Osteocyte (in vitro differentiated cells): ENCODE measurements around the gene CELF5. TPM values are rescaled to one million over a fixed set of nuclear protein-coding genes. Genes with fewer than 3 reads are reported as not detected.

Source experiments
- DNase-seq: peaks from one replicate; pipeline ENCODE4 v3.0.0; 2021; ENCODE audit warnings: mixed read lengths; ENCODE audit not compliant: unreplicated experiment; ENCODE audit errors: extremely low spot score
- H3K27ac Mint-ChIP-seq: one replicate; pipeline ENCODE4 v1.8.0; 2021; ENCODE audit warnings: mild to moderate bottlenecking, mixed read lengths; ENCODE audit not compliant: unreplicated experiment
- H3K27me3 Mint-ChIP-seq: one replicate; pipeline ENCODE4 v1.8.0; 2021; ENCODE audit warnings: mixed read lengths; ENCODE audit not compliant: unreplicated experiment
- H3K36me3 Mint-ChIP-seq: one replicate; pipeline ENCODE4 v1.8.0; 2021; ENCODE audit warnings: mixed read lengths; ENCODE audit not compliant: unreplicated experiment
- H3K4me1 Mint-ChIP-seq: one replicate; pipeline ENCODE4 v1.8.0; 2021; ENCODE audit warnings: mixed read lengths; ENCODE audit not compliant: unreplicated experiment
- H3K4me3 Mint-ChIP-seq: one replicate; pipeline ENCODE4 v1.8.0; 2021; ENCODE audit warnings: mild to moderate bottlenecking, moderate library complexity, mixed read lengths; ENCODE audit not compliant: unreplicated experiment
- H3K9me3 Mint-ChIP-seq: one replicate; pipeline ENCODE4 v1.8.0; 2021; ENCODE audit warnings: mixed read lengths; ENCODE audit not compliant: unreplicated experiment
- total RNA-seq: library from RNA; stranded (reverse); gene quantifications from 2 replicates; pipeline ENCODE4 v1.2.1, GENCODE V29; 2021
- TF ChIP-seq, protein P1 (sequence below): fragments of 200-600 bp; sonication (generic); IDR thresholded peaks from 2 replicates; pipeline ENCODE4 v1.5.0; 2021; ENCODE audit warnings: antibody characterized with exemption, mild to moderate bottlenecking, moderate library complexity

CELF5 gene
- total RNA-seq, 1 donor from 2014 or later = 0.16 TPM

DNA sequence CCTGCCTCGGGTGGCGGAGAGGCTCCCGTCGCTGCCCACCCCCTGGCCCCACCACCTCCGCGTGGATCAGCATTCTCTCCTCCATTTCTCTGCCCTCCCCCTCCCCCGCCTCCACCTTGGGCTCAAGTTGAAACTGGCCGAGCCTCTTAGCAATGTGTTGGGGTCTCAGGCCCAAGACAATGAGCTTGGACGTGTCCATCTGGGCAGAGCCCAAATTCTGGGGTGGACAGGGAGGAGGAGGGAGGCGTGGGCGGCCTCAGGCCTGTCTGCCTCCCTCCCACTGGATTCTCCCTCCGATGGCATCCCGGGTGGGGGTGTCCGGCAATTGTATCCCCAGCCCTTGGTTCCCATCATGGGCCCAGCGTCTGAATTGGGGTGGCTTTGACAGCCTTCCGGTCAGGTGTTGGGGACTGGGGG lies 1.2 kb downstream of the CELF5 start:
- no peaks in the 10 kb centered on the region for H3K36me3 Mint-ChIP-seq
- no peaks in the 10 kb centered on the region for H3K4me1 Mint-ChIP-seq
- H3K27ac Mint-ChIP-seq = no peak overlapping the region
- no peaks in the 10 kb centered on the region for H3K9me3 Mint-ChIP-seq
- no peak for DNase-seq
- TF ChIP-seq, protein P1, sequence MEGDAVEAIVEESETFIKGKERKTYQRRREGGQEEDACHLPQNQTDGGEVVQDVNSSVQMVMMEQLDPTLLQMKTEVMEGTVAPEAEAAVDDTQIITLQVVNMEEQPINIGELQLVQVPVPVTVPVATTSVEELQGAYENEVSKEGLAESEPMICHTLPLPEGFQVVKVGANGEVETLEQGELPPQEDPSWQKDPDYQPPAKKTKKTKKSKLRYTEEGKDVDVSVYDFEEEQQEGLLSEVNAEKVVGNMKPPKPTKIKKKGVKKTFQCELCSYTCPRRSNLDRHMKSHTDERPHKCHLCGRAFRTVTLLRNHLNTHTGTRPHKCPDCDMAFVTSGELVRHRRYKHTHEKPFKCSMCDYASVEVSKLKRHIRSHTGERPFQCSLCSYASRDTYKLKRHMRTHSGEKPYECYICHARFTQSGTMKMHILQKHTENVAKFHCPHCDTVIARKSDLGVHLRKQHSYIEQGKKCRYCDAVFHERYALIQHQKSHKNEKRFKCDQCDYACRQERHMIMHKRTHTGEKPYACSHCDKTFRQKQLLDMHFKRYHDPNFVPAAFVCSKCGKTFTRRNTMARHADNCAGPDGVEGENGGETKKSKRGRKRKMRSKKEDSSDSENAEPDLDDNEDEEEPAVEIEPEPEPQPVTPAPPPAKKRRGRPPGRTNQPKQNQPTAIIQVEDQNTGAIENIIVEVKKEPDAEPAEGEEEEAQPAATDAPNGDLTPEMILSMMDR = no peak
- peaks cover 22% of the 10 kb centered on the region for H3K27me3 Mint-ChIP-seq
- no peak overlapping the region for H3K4me3 Mint-ChIP-seq

DNA sequence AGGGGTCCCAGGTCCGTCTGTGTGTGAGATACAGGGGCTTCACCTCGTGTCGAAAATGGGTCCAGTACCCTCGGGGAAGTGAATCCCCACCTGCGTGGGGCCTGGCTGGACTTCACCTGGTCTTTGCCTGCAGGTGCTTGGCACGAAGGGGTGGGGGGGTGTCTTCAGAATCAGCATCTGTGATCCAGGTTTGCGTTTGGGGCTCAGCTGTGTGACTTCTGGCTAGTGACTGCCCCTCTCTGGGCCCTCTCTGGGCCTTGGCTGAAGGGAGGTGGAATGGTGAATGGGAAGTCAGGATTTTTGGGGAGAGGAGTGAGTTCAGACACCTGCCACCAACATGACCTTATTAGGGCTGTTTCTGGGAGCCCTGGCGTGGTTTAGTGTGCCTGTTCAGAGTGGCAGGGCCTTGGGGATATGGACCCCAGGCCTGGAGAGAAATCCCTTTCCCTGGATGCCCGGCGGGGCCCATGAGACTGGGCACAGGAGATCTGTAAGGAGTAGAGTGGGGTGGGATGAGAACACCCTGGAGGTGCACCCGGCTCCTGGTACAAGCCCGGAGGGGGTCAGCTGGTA lies 2.7 kb downstream of the CELF5 start:
- no peaks in the 10 kb centered on the region for H3K9me3 Mint-ChIP-seq
- H3K27ac Mint-ChIP-seq = no peak overlapping the region
- DNase-seq = no peak
- H3K4me1 Mint-ChIP-seq = no peaks in the 10 kb centered on the region
- no peak overlapping the region for H3K4me3 Mint-ChIP-seq
- H3K27me3 Mint-ChIP-seq = peaks cover 22% of the 10 kb centered on the region
- TF ChIP-seq, protein P1 = no peak
- no peaks in the 10 kb centered on the region for H3K36me3 Mint-ChIP-seq

DNA sequence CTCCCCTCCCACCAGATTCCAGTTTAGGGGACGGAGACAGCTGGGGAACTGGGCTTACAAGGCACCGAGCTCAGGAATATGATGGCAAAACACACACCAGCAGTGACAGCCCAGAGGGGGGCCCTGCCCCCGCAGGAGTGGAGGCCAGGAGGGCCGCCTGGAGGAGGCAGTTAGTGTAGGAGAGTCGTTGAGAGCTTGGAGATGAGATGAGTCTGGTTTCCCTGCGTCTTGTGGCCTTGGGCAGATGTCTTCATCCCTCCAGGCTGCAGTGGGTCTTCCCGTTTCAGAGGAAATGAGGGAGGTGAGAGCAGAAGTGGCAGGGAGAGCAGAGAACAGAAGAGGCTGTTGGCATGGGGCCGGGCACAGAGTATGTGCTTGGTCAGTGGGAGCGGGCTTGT lies 4.9 kb downstream of the CELF5 start:
- no peak for DNase-seq
- H3K27ac Mint-ChIP-seq = no peak overlapping the region
- no peaks in the 10 kb centered on the region for H3K9me3 Mint-ChIP-seq

DNA sequence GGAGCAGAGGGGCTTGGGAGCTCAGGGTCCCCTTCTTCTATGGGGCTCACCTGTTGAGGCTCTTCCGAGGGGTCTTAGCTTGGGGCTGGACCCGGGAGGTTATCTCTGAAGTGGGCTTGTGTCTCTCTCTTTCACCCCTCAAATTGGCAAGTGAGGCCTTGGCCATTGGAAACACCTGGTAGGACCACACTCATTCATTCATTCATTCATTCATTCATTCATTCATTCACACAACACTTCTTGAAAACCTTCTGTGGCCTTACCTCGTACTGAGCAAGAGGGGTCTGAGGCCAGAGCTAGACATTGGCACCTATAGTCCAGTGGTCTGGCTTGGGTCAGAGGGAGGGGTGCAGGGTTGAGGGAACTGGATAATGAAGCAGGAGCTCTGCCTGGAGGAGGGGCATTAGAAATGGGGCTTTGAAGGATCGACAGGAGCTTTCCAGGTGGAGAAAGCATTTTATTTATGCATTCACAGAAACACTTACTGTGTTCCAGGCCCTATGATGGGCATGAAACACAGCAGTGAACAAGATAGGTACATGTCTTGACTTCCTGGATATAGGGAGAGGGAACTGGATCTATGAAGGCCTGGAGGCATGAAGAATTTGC lies 5.5 kb downstream of the CELF5 start:
- no peaks in the 10 kb centered on the region for H3K9me3 Mint-ChIP-seq
- no peaks in the 10 kb centered on the region for H3K4me1 Mint-ChIP-seq
- no peak overlapping the region for H3K27ac Mint-ChIP-seq
- no peaks in the 10 kb centered on the region for H3K36me3 Mint-ChIP-seq
- no peak for DNase-seq
- H3K4me3 Mint-ChIP-seq = no peak overlapping the region
- H3K27me3 Mint-ChIP-seq = peaks cover 24% of the 10 kb centered on the region
- TF ChIP-seq, protein P1 = no peak

More for the DNA sequence above, 4.9 kb downstream of the CELF5 start:
- TF ChIP-seq, protein P1 = no peak
- no peaks in the 10 kb centered on the region for H3K4me1 Mint-ChIP-seq
- H3K27me3 Mint-ChIP-seq = peaks cover 24% of the 10 kb centered on the region
- H3K36me3 Mint-ChIP-seq = no peaks in the 10 kb centered on the region
- no peak overlapping the region for H3K4me3 Mint-ChIP-seq

DNA sequence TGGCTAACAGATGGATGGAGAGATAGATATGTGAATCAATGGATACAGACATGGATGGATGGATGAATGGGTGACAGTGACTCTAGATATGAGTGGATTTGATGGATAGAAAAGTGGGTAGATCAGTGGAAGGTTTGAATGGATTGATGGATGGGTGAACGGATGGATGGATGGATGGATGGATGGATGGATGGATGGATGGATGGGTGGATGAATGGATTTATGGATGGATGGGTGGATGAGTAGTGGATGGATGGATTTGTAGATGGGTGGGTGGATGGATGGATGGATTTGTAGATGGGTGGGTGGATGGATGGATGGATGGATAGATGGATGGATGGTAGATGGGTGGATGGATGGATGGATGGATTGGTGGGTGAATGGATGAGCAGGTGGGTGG lies 6.8 kb downstream of the CELF5 start:
- Mint-ChIP-seq H3K4me3 (no peak overlapping the region), H3K27me3 (peaks cover 20% of the 10 kb centered on the region), H3K36me3 (no peaks in the 10 kb centered on the region), H3K9me3 (no peaks in the 10 kb centered on the region), H3K4me1 (no peaks in the 10 kb centered on the region), H3K27ac (no peak overlapping the region)
- no peak for DNase-seq
- TF ChIP-seq, protein P1 = no peak
